KMS-11 (cell line): ENCODE measurements around the gene ETS2.

ENCODE experiments used
- H2AFZ ChIP-seq: fragments of 200-600 bp; sonication (generic); 2 replicates; pipeline ENCODE4 v1.6.1; 2016; ENCODE audit warnings: antibody characterized with exemption, mixed run types, low read depth
- H3K27ac ChIP-seq: fragments of 200-600 bp; sonication (generic); 2 replicates; pipeline ENCODE4 v1.6.1; 2016; ENCODE audit warnings: mild to moderate bottlenecking, mixed run types
- H3K27me3 ChIP-seq: fragments of 200-600 bp; sonication (generic); 2 replicates; pipeline ENCODE4 v1.6.1; 2017; ENCODE audit warnings: mild to moderate bottlenecking, low read depth, mixed run types, moderate library complexity; ENCODE audit not compliant: insufficient read depth
- H3K36me3 ChIP-seq: fragments of 200-600 bp; sonication (generic); 2 replicates; pipeline ENCODE4 v1.6.1; 2017; ENCODE audit warnings: mild to moderate bottlenecking, mixed run types; ENCODE audit not compliant: insufficient read depth
- H3K4me1 ChIP-seq: fragments of 200-600 bp; sonication (generic); 2 replicates; pipeline ENCODE4 v1.6.1; 2016; ENCODE audit warnings: mild to moderate bottlenecking, low read depth, mixed run types; ENCODE audit not compliant: poor library complexity, severe bottlenecking
- H3K4me2 ChIP-seq: fragments of 200-600 bp; sonication (generic); 2 replicates; pipeline ENCODE4 v1.7.0; 2016; ENCODE audit warnings: mild to moderate bottlenecking, mixed run types
- H3K4me3 ChIP-seq: fragments of 200-600 bp; sonication (generic); IDR thresholded peaks from 2 replicates; pipeline ENCODE4 v1.6.1; 2017; ENCODE audit warnings: low read depth, low read length, mixed read lengths; ENCODE audit not compliant: insufficient read depth
- H3K79me2 ChIP-seq: fragments of 200-600 bp; sonication (generic); 2 replicates; pipeline ENCODE4 v1.6.1; 2016; ENCODE audit warnings: low read depth, mixed run types; ENCODE audit not compliant: insufficient read depth
- H3K9ac ChIP-seq: fragments of 200-600 bp; sonication (generic); 2 replicates; pipeline ENCODE4 v1.6.1; 2016; ENCODE audit warnings: mild to moderate bottlenecking, mixed run types
- H4K20me1 ChIP-seq: fragments of 200-600 bp; sonication (generic); 2 replicates; pipeline ENCODE4 v1.6.1; 2016; ENCODE audit warnings: mild to moderate bottlenecking, mixed run types; ENCODE audit not compliant: insufficient read depth
- TF ChIP-seq, protein P1 (sequence below): fragments of 200-600 bp; sonication (generic); conservative IDR thresholded peaks from 2 replicates; pipeline ENCODE4 v1.6.1; 2017; ENCODE audit warnings: low read depth, mild to moderate bottlenecking, antibody characterized with exemption, low read length, moderate library complexity, mixed read lengths

The ETS2 gene

DNA sequence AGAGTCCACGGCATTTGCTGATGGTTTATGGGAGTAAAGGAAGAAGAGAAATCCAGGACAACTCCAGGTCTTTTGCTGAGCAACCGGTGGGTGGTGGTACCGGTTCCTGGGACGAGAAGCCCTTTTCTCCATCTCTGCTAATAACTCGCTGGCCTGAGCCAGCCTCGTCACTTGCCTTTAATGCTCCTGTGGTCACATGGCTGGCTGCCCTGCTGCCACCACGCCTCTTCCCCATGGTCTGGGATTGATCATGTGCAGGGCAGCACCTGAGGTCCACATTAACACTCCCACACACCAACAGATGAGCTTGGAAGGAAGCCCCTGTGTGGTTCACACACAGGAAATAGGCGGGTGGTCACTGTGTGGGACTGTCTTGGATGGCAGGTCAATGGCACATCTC lies 10.3 kb upstream of the ETS2 start:
- Histone ChIP-seq H3K9ac (no peak overlapping the region), H3K4me3 (no peak overlapping the region), H3K4me1 (no peaks in the 10 kb centered on the region), H3K27ac (no peak overlapping the region), H2AFZ (no peak overlapping the region), H3K36me3 (no peaks in the 10 kb centered on the region), H4K20me1 (no peaks in the 10 kb centered on the region), H3K27me3 (no peaks in the 10 kb centered on the region), H3K79me2 (no peaks in the 10 kb centered on the region), H3K4me2 (no peak overlapping the region)
- TF ChIP-seq, protein P1, sequence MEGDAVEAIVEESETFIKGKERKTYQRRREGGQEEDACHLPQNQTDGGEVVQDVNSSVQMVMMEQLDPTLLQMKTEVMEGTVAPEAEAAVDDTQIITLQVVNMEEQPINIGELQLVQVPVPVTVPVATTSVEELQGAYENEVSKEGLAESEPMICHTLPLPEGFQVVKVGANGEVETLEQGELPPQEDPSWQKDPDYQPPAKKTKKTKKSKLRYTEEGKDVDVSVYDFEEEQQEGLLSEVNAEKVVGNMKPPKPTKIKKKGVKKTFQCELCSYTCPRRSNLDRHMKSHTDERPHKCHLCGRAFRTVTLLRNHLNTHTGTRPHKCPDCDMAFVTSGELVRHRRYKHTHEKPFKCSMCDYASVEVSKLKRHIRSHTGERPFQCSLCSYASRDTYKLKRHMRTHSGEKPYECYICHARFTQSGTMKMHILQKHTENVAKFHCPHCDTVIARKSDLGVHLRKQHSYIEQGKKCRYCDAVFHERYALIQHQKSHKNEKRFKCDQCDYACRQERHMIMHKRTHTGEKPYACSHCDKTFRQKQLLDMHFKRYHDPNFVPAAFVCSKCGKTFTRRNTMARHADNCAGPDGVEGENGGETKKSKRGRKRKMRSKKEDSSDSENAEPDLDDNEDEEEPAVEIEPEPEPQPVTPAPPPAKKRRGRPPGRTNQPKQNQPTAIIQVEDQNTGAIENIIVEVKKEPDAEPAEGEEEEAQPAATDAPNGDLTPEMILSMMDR: no peak

DNA sequence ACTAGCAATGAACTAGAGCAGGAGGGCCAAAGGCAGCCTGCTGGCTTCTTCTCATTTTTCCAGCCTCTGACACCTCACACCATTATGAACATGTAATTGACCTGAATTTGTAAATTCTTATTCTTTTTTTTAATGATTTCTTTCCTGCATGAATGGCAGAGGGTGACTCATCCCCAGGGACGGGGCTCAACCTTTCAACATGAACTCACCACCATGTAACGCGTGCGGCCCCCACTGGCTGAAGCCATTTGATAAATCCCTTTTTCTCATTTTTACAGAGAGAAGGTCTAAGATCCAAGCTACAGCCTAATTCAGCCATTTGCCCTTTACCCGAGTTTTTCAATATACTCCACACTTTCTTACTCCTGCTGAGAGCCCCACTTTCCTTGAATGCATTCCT lies 9.3 kb upstream of the ETS2 start:
- Histone ChIP-seq H4K20me1 (no peaks in the 10 kb centered on the region), H3K4me3 (no peak overlapping the region), H3K27me3 (no peaks in the 10 kb centered on the region), H3K4me2 (no peak overlapping the region), H3K36me3 (no peaks in the 10 kb centered on the region), H2AFZ (no peak overlapping the region), H3K27ac (no peak overlapping the region), H3K9ac (no peak overlapping the region), H3K4me1 (no peaks in the 10 kb centered on the region), H3K79me2 (no peaks in the 10 kb centered on the region)
- TF ChIP-seq, protein P1: no peak

DNA sequence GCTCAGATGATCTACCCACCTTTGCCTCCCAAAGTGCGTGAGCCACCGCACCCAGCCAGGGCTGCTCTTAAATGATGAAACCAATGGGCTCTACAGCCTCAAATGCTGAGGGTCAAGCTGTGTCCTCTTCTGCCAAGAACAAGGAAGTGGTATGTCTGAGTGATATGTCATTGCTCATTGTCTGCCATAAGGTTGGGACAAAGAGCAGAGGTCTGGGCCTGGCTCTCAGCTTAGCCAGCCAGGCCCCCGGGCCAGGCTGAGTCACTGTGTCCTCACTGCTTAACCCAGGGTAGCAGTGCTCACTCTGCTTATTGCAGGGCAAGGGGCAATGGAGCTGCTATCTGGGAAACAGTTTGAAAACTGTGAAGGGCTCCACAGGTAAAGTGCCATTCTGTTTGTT lies 8.3 kb upstream of the ETS2 start:
- H3K4me3 ChIP-seq: no peak overlapping the region
- no peaks in the 10 kb centered on the region for H3K36me3 ChIP-seq
- no peak overlapping the region for H3K9ac ChIP-seq
- no peaks in the 10 kb centered on the region for H3K79me2 ChIP-seq
- no peaks in the 10 kb centered on the region for H3K27me3 ChIP-seq
- TF ChIP-seq, protein P1: no peak
- no peak overlapping the region for H3K27ac ChIP-seq
- no peak overlapping the region for H3K4me2 ChIP-seq
- no peak overlapping the region for H2AFZ ChIP-seq
- no peaks in the 10 kb centered on the region for H4K20me1 ChIP-seq
- H3K4me1 ChIP-seq: no peaks in the 10 kb centered on the region

DNA sequence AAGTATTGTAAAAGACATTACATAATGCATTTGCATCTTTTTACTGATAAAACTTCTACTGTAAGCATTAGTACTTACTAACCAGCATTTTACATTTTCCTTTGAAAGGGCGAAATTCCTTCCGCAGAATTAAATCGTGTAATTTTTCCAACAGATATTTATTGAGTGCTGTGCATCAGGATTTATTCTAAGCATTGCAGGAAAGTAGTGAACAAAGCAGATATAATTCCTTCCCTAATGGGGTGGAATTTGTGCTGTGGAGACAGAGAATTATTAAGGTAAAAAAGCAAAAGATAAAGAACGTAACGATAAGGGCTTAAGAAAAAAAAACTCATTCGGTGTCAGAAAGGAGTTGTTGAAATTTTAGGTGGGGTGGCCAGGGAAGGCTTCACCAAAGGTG lies 7.6 kb upstream of the ETS2 start:
- Histone ChIP-seq H3K9ac (no peak overlapping the region), H3K4me1 (no peaks in the 10 kb centered on the region), H3K36me3 (no peaks in the 10 kb centered on the region), H2AFZ (no peak overlapping the region), H3K27me3 (no peaks in the 10 kb centered on the region), H3K4me2 (no peak overlapping the region), H3K4me3 (no peak overlapping the region), H4K20me1 (no peaks in the 10 kb centered on the region), H3K79me2 (no peaks in the 10 kb centered on the region), H3K27ac (no peak overlapping the region)
- TF ChIP-seq, protein P1: no peak

DNA sequence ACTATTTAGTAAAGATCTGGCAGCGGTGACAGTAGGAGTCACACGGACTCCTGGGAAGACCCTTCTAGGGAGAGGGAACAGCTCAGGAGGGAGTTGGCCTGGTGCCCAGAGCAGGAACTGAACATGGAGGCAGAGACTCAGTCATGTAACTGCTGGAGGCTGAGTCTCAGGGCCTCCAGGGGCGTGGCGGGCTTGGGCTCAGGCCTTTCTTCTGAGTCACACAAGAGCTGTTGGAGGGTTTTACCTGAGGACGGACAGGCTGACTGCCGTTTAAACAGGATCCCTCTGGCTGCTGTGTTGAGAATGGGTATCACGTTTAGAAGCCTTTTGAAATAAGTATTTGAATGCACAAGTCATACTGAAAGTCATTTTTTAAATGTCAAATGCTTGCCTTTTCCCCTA lies 7.2 kb upstream of the ETS2 start:
- H3K27ac ChIP-seq: no peak overlapping the region
- no peak overlapping the region for H3K4me2 ChIP-seq
- H3K4me1 ChIP-seq: no peaks in the 10 kb centered on the region
- H2AFZ ChIP-seq: no peak overlapping the region
- TF ChIP-seq, protein P1: no peak
- no peak overlapping the region for H3K9ac ChIP-seq
- no peak overlapping the region for H3K4me3 ChIP-seq
- H4K20me1 ChIP-seq: no peaks in the 10 kb centered on the region
- no peaks in the 10 kb centered on the region for H3K79me2 ChIP-seq
- no peaks in the 10 kb centered on the region for H3K36me3 ChIP-seq
- no peaks in the 10 kb centered on the region for H3K27me3 ChIP-seq
